Activated CD4-positive, CD25-positive, alpha-beta regulatory T cell treated with anti-CD3 and anti-CD28 coated beads, Interleukin-2, amount 50 U/mL, for 24 hours (primary cell): Measurements from ENCODE around the gene SPDYE18.
"Not testable (repeated sequence)": the region's sequence is repeated elsewhere in the genome, so short reads cannot be mapped to it uniquely, and the experiment has no call there.

Experiments
- ATAC-seq, 2 donors: fragments of 150-1000 bp; cut with Tn5 transposase; one replicate each; pipeline ENCODE4 v1.10.0; 2021; ENCODE audit warnings: mild to moderate bottlenecking in 1 of 2, moderate library complexity in 1 of 2

The SPDYE18 gene

DNA sequence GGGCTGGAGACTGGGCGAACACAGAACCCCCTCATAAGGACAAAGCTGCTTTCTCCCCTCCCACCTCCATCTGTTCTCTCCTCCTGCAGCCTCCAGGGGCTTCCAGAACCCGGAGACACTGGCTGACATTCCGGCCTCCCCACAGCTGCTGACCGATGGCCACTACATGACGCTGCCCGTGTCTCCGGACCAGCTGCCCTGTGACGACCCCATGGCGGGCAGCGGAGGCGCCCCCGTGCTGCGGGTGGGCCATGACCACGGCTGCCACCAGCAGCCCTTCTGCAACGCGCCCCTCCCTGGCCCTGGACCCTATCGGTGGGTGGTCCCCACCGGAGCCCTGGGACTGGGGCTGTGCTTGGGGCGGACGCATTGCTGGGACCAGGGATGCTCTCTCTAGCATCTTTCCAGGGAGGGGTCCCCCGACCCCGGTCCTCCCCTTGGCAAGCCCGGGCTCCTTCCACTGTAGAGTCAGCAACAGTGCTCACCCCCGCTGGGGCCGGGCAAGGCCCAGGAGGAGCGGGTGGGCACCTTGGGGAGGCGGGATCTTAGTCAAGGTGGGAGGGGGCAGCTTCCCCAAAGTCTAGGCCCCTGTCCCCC is 56.8 kb downstream of the SPDYE18 start:
- ATAC-seq, result not testable (repeated sequence)

DNA sequence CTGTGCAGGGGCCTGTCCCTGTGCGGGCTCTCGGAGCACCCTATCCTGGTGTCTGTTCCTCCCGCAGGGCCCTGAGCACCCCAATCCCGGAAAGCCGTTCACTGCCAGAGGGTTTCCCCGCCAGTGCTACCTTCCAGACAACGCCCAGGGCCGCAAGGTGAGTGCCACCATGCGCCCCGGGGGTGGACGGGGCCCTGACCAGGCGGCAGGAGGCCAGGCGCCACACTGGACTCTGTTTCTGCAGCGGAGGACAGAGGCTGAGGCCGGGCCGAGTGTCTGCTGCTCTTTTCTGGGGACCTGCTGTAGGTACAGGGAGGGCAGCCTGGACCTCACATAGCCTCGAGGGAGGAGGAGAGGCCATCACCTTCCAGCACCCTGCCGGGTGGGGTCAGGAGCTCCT is 58.2 kb downstream of the SPDYE18 start:
- ATAC-seq, result not testable (repeated sequence)

DNA sequence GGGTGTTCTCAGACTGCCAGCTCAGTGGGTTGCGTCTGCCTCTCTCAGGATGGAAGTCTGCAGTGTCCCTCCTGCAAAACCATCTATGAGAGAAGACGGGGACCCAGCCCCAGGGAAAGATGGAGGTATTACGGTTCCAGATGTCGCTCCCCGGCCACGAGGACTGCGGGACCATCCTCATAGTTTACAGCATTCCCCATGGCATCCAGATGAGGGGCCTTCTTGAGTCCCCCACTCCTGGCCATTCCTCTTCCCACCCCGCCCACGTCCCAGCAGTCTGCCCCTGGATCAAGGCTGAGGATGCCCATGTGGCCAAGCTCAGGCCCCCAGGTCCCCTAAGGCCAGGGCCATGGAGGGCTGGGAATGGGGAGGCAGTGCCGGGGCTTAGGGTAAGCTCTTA is 59.1 kb downstream of the SPDYE18 start:
- not testable (repeated sequence) for ATAC-seq

DNA sequence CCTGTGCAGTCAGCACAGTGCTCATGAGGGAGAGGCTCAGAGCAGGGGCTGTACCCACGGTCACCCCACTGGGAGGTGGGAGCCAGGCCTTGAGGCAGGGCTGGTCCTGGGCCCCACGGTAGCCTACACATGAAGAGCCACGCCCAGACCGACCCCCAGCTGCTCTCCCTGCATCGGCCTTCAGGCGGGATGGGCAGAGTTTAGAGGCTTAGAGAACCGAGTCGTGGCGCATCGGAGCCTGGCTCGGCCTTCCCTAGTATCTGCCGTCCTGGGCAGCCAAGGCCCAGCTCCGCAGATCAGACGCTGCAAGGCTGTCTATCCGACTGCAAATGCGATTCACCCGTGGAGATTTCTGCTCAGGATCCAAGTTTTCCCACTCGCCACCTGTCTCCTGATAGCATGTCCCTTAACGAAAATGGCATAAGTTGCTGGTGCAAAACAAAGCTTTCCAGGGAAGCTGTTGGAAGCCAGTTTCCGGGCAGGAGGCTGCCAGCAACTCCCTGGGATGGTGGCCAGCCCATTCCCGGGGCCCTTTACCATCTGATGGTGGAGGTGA is 59.6 kb downstream of the SPDYE18 start:
- not testable (repeated sequence) for ATAC-seq

DNA sequence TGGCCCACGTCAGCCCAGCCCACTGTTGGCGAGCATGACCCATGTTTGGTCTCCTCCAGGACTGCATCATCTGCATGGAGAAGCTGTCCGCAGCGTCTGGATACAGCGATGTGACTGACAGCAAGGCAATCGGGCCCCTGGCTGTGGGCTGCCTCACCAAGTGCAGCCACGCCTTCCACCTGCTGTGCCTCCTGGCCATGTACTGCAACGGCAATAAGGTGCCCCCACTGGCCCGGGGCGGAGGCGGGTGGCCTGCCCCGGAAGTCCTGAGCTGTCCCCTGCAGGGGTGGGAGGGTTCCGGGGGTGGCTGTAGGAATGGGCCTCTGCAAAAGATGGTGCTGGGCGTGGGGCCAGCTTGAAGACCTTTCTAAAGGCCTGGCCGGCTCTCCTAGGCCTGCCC is 60.3 kb downstream of the SPDYE18 start:
- ATAC-seq, result not testable (repeated sequence)
